Liver (tissue), 3 donors: ENCODE results near the gene XDH.

Source experiments
- CTCF ChIP-seq: fragments of 150-350 bp; IDR thresholded peaks from 2 replicates; pipeline ENCODE4 v1.5.1; 2017; ENCODE audit warnings: improper control_type of control experiment, low read depth, low read length; ENCODE audit not compliant: missing input control
- EGR1 ChIP-seq, 2 donors: IDR thresholded peaks; 2 replicates each; pipeline ENCODE4 v1.6.1; 2016 to 2018; ENCODE audit warnings: antibody characterized with exemption in 2 of 2, low read depth in 2 of 2
- FOXA1 ChIP-seq: IDR thresholded peaks from 2 replicates; pipeline ENCODE4 v1.6.1; 2016; ENCODE audit warnings: antibody characterized with exemption
- GABPA ChIP-seq, 2 donors: IDR thresholded peaks in 1 of 2; conservative IDR thresholded peaks in 1 of 2; 2 replicates each; pipeline ENCODE4 v1.6.1; 2016; ENCODE audit warnings: antibody characterized with exemption in 2 of 2, mild to moderate bottlenecking in 1 of 2, moderate library complexity in 1 of 2
- HNF4G ChIP-seq: IDR thresholded peaks from 2 replicates; pipeline ENCODE4 v1.6.1; 2016; ENCODE audit warnings: antibody characterized with exemption
- JUND ChIP-seq, 2 donors: IDR thresholded peaks; 2 replicates each; pipeline ENCODE4 v1.6.1; 2016; ENCODE audit warnings: antibody characterized with exemption in 2 of 2
- NR2F2 ChIP-seq: IDR thresholded peaks from 2 replicates; pipeline ENCODE4 v1.6.1; 2016; ENCODE audit warnings: antibody characterized with exemption
- RAD21 ChIP-seq, 2 donors: IDR thresholded peaks; 2 replicates each; pipeline ENCODE4 v1.6.1; 2016; ENCODE audit warnings: antibody characterized with exemption in 2 of 2, mild to moderate bottlenecking in 2 of 2
- RXRA ChIP-seq, 2 donors: IDR thresholded peaks; 2 replicates each; pipeline ENCODE4 v1.6.1; 2017 to 2018; ENCODE audit warnings: antibody characterized with exemption in 2 of 2, mild to moderate bottlenecking in 1 of 2
- SP1 ChIP-seq: IDR thresholded peaks from 2 replicates; pipeline ENCODE4 v1.6.1; 2018; ENCODE audit warnings: antibody characterized with exemption, mild to moderate bottlenecking
- TAF1 ChIP-seq: conservative IDR thresholded peaks from 2 replicates; pipeline ENCODE4 v1.6.1; 2016; ENCODE audit warnings: antibody characterized with exemption, mild to moderate bottlenecking
- TF ChIP-seq, protein P1 (sequence below): IDR thresholded peaks from 2 replicates; pipeline ENCODE4 v1.6.1; 2016; ENCODE audit warnings: antibody characterized with exemption, mild to moderate bottlenecking
- donor health status: healthy.
- donor health status: healthy.

- TF ChIP-seq CTCF (no peak), JUND (IDR thresholded peaks at IDR 0.05) (no peak), RXRA (IDR thresholded peaks at IDR 0.05) (no peak), TAF1 (no peak), RAD21 (IDR thresholded peaks at IDR 0.05) (no peak), NR2F2 (peak; percentile 43), FOXA1 (no peak), SP1 (no peak), EGR1 (IDR thresholded peaks at IDR 0.05; ENCODE audit: low read depth in 2 of 2) (no peak), HNF4G (no peak), GABPA (IDR thresholded peaks at IDR 0.05 in 1 of 2, conservative IDR thresholded peaks at IDR 0.05 in 1 of 2) (no peak)
- TF ChIP-seq, protein P1, sequence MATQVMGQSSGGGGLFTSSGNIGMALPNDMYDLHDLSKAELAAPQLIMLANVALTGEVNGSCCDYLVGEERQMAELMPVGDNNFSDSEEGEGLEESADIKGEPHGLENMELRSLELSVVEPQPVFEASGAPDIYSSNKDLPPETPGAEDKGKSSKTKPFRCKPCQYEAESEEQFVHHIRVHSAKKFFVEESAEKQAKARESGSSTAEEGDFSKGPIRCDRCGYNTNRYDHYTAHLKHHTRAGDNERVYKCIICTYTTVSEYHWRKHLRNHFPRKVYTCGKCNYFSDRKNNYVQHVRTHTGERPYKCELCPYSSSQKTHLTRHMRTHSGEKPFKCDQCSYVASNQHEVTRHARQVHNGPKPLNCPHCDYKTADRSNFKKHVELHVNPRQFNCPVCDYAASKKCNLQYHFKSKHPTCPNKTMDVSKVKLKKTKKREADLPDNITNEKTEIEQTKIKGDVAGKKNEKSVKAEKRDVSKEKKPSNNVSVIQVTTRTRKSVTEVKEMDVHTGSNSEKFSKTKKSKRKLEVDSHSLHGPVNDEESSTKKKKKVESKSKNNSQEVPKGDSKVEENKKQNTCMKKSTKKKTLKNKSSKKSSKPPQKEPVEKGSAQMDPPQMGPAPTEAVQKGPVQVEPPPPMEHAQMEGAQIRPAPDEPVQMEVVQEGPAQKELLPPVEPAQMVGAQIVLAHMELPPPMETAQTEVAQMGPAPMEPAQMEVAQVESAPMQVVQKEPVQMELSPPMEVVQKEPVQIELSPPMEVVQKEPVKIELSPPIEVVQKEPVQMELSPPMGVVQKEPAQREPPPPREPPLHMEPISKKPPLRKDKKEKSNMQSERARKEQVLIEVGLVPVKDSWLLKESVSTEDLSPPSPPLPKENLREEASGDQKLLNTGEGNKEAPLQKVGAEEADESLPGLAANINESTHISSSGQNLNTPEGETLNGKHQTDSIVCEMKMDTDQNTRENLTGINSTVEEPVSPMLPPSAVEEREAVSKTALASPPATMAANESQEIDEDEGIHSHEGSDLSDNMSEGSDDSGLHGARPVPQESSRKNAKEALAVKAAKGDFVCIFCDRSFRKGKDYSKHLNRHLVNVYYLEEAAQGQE = no peak
Observed at GRCh38 chr2:31287654-31288053, 126.9 kb downstream of the XDH start.
